Gastroesophageal sphincter (tissue), 4 donors: ENCODE results near the gene MTRF1. TPM values are rescaled to one million over a fixed set of nuclear protein-coding genes. Genes with fewer than 3 reads are reported as not detected.

ENCODE experiments used
- ATAC-seq: fragments of 150-250 bp; one replicate; pipeline ENCODE4 v1.9.1; 2016; ENCODE audit warnings: mild to moderate bottlenecking, moderate library complexity
- H3K27ac ChIP-seq, 4 donors: fragments of 200-600 bp; sonication (generic) in 3 of 4; 1 replicate in 3 of 4; 2 replicates in 1 of 4; pipeline ENCODE4 v1.5.1; 2016 to 2019
- H3K27me3 ChIP-seq: fragments of 200-600 bp; sonication (generic); one replicate; pipeline ENCODE4 v1.5.1; 2019
- H3K36me3 ChIP-seq, 2 donors: fragments of 200-600 bp; sonication (generic); one replicate each; pipeline ENCODE4 v1.5.1; 2019; ENCODE audit warnings: control low read depth in 1 of 2
- H3K4me1 ChIP-seq, 3 donors: fragments of 200-600 bp; sonication (generic); 1 replicate in 2 of 3; 2 replicates in 1 of 3; pipeline ENCODE4 v1.5.1; 2016 to 2019; ENCODE audit warnings: control low read depth in 2 of 3
- H3K4me3 ChIP-seq, 2 donors: fragments of 200-600 bp; sonication (generic); one replicate each; pipeline ENCODE4 v1.5.1; 2019; ENCODE audit warnings: mild to moderate bottlenecking in 1 of 2, moderate library complexity in 1 of 2
- H3K9me3 ChIP-seq, 3 donors: fragments of 200-600 bp; sonication (generic); one replicate each; pipeline ENCODE4 v1.5.1; 2017 to 2019; ENCODE audit warnings: control low read depth in 2 of 3
- EP300 ChIP-seq: sonication (generic); formaldehyde crosslinking; IDR thresholded peaks from one replicate; pipeline ENCODE4 v1.6.1; 2017; ENCODE audit warnings: antibody characterized with exemption, mild to moderate bottlenecking
- POLR2A ChIP-seq, 2 donors: fragments of 450-650 bp; IDR thresholded peaks; one replicate each; pipeline ENCODE4 v1.6.1; 2017; ENCODE audit warnings: antibody characterized with exemption in 2 of 2, mild to moderate bottlenecking in 2 of 2, moderate library complexity in 1 of 2
- POLR2AphosphoS5 ChIP-seq: sonication (generic); formaldehyde crosslinking; IDR thresholded peaks from one replicate; pipeline ENCODE4 v1.6.1; 2017; ENCODE audit warnings: antibody characterized with exemption
- WGBS, 2 donors: methylation state at CpG; one replicate each; pipeline ENCODE4 v1.1.5; 2018; ENCODE audit warnings: low coverage in 1 of 2; 5-methylcytosine and 5-hydroxymethylcytosine counted together
- total RNA-seq, 4 donors: library from RNA; depleted of rRNA; stranded (reverse); fragments of >200 nt; gene quantifications; one replicate each; pipeline ENCODE4 v1.1.0, GENCODE V29; 2016
- TF ChIP-seq, protein P1 (sequence below), 4 experiments: fragments of 200-600 bp in 2 of 4; fragments of 450-650 bp in 2 of 4; sonication (generic) in 1 of 4; IDR thresholded peaks; one replicate each; pipeline ENCODE4 v1.5.1; 2017 to 2019; ENCODE audit warnings: antibody characterized with exemption in 4 of 4, mild to moderate bottlenecking in 2 of 4, moderate library complexity in 2 of 4

Gene MTRF1
- total RNA-seq, 4 donors from 2014 or later = 7.3 to 14.4 (median 10.2) TPM

DNA sequence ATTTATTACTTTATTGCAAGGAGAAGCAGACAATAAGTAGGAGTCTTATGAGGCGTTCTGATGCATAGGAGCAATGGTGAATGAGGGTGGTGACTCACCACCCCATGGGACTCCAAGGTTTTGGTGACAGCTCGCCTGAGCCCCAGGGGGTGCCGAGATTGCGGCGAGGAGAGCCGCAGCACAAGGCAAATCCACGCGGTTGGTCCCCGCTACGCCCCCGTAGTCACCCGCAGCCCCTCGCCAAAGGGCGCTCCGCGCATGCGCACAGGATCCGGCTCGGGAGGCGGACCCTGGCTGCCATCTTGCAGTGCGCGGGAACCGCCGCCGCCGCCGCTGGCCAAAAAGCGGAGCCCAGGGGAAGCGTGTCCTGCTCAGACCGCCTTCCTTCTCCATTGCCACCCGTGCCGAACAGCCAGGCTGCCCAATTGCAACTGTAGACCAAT is 47.6 kb upstream of the MTRF1 start, which contains the start of gene NAA16:
Gene NAA16, plus strand, starts transcription at position 305 of the 443 bp plus-strand sequence. CDS start 262 bp downstream, outside the sequence.
- WGBS, 2 donors = 0% methylated on average over 8 to 9 of the region's 32 CpGs
- Histone ChIP-seq H3K9me3 (no peaks in the 10 kb centered on the region), H3K27ac (peak within 1 kb of the TSS; percentile 80 to 99 (median 94)), H3K4me1 (peaks cover 0 to 41% (median 7%) of the 10 kb centered on the region in 3 donors), H3K4me3 (peak within 1 kb of the TSS; percentile 72 to 94), H3K36me3 (no peaks in the 10 kb centered on the region), H3K27me3 (no peaks in the 10 kb centered on the region)
- no peak for TF ChIP-seq EP300
- TF ChIP-seq, protein P1, sequence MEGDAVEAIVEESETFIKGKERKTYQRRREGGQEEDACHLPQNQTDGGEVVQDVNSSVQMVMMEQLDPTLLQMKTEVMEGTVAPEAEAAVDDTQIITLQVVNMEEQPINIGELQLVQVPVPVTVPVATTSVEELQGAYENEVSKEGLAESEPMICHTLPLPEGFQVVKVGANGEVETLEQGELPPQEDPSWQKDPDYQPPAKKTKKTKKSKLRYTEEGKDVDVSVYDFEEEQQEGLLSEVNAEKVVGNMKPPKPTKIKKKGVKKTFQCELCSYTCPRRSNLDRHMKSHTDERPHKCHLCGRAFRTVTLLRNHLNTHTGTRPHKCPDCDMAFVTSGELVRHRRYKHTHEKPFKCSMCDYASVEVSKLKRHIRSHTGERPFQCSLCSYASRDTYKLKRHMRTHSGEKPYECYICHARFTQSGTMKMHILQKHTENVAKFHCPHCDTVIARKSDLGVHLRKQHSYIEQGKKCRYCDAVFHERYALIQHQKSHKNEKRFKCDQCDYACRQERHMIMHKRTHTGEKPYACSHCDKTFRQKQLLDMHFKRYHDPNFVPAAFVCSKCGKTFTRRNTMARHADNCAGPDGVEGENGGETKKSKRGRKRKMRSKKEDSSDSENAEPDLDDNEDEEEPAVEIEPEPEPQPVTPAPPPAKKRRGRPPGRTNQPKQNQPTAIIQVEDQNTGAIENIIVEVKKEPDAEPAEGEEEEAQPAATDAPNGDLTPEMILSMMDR (IDR thresholded peaks at IDR 0.05) = no peak
- TF ChIP-seq POLR2A (IDR thresholded peaks at IDR 0.05) = peak; percentile 44 to 64
- peak; percentile 81 for TF ChIP-seq POLR2AphosphoS5
- ATAC-seq = peak; percentile 90

- Histone ChIP-seq H3K4me1 (peaks cover 0 to 12% (median 0%) of the 10 kb centered on the region in 3 donors), H3K27ac (no peak overlapping the region), H3K36me3 (no peaks in the 10 kb centered on the region), H3K4me3 (no peak overlapping the region), H3K9me3 (no peaks in the 10 kb centered on the region), H3K27me3 (no peaks in the 10 kb centered on the region)
- WGBS, 2 donors = 72 to 75% methylated on average over 2 to 11 of the region's 11 CpGs
- no peak for ATAC-seq
- no peak for TF ChIP-seq POLR2A (IDR thresholded peaks at IDR 0.05)
- no peak for TF ChIP-seq POLR2AphosphoS5
- TF ChIP-seq, protein P1 (IDR thresholded peaks at IDR 0.05) = no peak
- no peak for TF ChIP-seq EP300
These were observed 44.7 kb upstream of the MTRF1 start for GRCh38 chr13:41307884-41308640.

GRCh38 chr13:41306271-41307145 is 43.1 kb upstream of the MTRF1 start:
- ATAC-seq = no peak
- WGBS, 2 donors = 50 to 75% methylated on average over 4 to 15 of the region's 15 CpGs
- H3K9me3 ChIP-seq = no peaks in the 10 kb centered on the region
- H3K27me3 ChIP-seq = no peaks in the 10 kb centered on the region
- no peak overlapping the region for H3K27ac ChIP-seq
- no peak overlapping the region for H3K4me3 ChIP-seq
- TF ChIP-seq POLR2A (IDR thresholded peaks at IDR 0.05) (no peak), POLR2AphosphoS5 (no peak), EP300 (no peak)
- TF ChIP-seq, protein P1 (IDR thresholded peaks at IDR 0.05) = no peak
- H3K4me1 ChIP-seq = peaks cover 0 to 7% (median 0%) of the 10 kb centered on the region in 3 donors
- no peaks in the 10 kb centered on the region for H3K36me3 ChIP-seq

GRCh38 chr13:41304551-41304950 is 41.2 kb upstream of the MTRF1 start:
- Histone ChIP-seq H3K36me3 (no peaks in the 10 kb centered on the region), H3K9me3 (no peaks in the 10 kb centered on the region), H3K4me3 (no peak overlapping the region), H3K27me3 (no peaks in the 10 kb centered on the region), H3K27ac (no peak overlapping the region), H3K4me1 (no peaks in the 10 kb centered on the region)
- ATAC-seq = no peak
- no peak for TF ChIP-seq POLR2AphosphoS5
- TF ChIP-seq POLR2A (IDR thresholded peaks at IDR 0.05) = no peak
- TF ChIP-seq, protein P1 (IDR thresholded peaks at IDR 0.05) = no peak
- TF ChIP-seq EP300 = no peak
